Keratinocyte (primary cell): ENCODE measurements around the gene GNB5.

Experiments used
- EZH2 ChIP-seq: IDR thresholded peaks from one replicate; pipeline ENCODE4 v1.6.1; 2012; ENCODE audit warnings: inconsistent platforms, mild to moderate bottlenecking, low read length, moderate library complexity
- TF ChIP-seq, protein P1 (sequence below), 3 experiments: IDR thresholded peaks in 1 of 3; conservative IDR thresholded peaks in 1 of 3; optimal IDR thresholded peaks in 1 of 3; 2 replicates in 2 of 3; 3 replicates in 1 of 3; pipeline versions ENCODE3 to v1.5.1; 2011; ENCODE audit warnings: low read length in 3 of 3, mild to moderate bottlenecking in 3 of 3, moderate library complexity in 2 of 3, control low read depth in 1 of 3, inconsistent platforms in 1 of 3; ENCODE audit not compliant: insufficient read depth in 2 of 3; ENCODE audit errors: extremely low read depth in 1 of 3

DNA sequence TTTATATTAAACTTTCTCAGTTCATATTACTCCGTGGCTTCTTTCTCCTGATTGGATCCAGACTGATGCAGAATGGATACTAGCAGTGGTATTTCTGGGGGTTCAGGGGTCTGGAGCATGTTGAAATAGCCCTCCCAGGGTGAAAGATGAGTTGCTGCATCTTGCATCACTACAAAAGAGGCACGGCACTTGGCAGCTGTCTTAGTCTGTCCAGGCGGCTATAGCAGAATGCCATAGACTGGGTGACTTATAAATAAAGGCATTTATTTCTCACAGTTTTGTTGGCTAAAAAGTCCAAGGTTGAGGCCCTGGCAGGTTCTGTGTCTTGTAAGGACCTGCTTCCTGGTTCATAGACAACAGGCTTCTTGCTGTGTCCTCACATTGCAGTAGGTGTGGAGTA is 78.0 kb downstream of the GNB5 start:
- no peak for TF ChIP-seq EZH2
- TF ChIP-seq, protein P1, sequence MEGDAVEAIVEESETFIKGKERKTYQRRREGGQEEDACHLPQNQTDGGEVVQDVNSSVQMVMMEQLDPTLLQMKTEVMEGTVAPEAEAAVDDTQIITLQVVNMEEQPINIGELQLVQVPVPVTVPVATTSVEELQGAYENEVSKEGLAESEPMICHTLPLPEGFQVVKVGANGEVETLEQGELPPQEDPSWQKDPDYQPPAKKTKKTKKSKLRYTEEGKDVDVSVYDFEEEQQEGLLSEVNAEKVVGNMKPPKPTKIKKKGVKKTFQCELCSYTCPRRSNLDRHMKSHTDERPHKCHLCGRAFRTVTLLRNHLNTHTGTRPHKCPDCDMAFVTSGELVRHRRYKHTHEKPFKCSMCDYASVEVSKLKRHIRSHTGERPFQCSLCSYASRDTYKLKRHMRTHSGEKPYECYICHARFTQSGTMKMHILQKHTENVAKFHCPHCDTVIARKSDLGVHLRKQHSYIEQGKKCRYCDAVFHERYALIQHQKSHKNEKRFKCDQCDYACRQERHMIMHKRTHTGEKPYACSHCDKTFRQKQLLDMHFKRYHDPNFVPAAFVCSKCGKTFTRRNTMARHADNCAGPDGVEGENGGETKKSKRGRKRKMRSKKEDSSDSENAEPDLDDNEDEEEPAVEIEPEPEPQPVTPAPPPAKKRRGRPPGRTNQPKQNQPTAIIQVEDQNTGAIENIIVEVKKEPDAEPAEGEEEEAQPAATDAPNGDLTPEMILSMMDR (optimal IDR thresholded peaks at IDR 0.05 in 1 of 3, IDR thresholded peaks at IDR 0.05 in 1 of 3, conservative IDR thresholded peaks at IDR 0.05 in 1 of 3; ENCODE audit: extremely low read depth in 1 of 3, insufficient read depth in 2 of 3, low read length in 3 of 3) = no peak
